Prostate gland (tissue), 2 donors: ENCODE results near the gene IER3IP1. TPM values are rescaled to one million over a fixed set of nuclear protein-coding genes. Genes with fewer than 3 reads are reported as not detected.
"Not testable (repeated sequence)": the region's sequence is repeated elsewhere in the genome, so short reads cannot be mapped to it uniquely, and the experiment has no call there.

Experiments used
- DNase-seq: peaks from one replicate; pipeline ENCODE4 v3.0.0-alpha.2; 2019; ENCODE audit warnings: low spot score
- H3K27ac ChIP-seq, 2 donors: fragments of 200-600 bp; sonication (generic); 2 replicates each; pipeline ENCODE4 v1.5.1; 2017 to 2019
- H3K27me3 ChIP-seq: fragments of 200-600 bp; sonication (generic); replicated peaks from 2 replicates; pipeline ENCODE4 v1.5.1; 2019; ENCODE audit not compliant: insufficient read depth
- H3K36me3 ChIP-seq, 2 donors: fragments of 200-600 bp; sonication (generic); 1 replicate in 1 of 2; 2 replicates in 1 of 2; pipeline versions ENCODE4 v1.5.1 to v1.8.1; 2017 to 2019
- H3K4me1 ChIP-seq: fragments of 200-600 bp; sonication (generic); replicated peaks from 2 replicates; pipeline ENCODE4 v1.5.1; 2019
- H3K4me3 ChIP-seq, 2 donors: fragments of 200-600 bp; sonication (generic); 2 replicates each; pipeline ENCODE4 v1.5.1; 2017 to 2019
- H3K9me3 ChIP-seq: fragments of 200-600 bp; sonication (generic); 2 replicates; pipeline ENCODE4 v1.5.1; 2017
- CTCF ChIP-seq, 4 experiments: fragments of 200-600 bp in 2 of 4; fragments of 450-650 bp in 2 of 4; sonication (generic) in 2 of 4; IDR thresholded peaks; 1 replicate in 3 of 4; 2 replicates in 1 of 4; pipeline ENCODE4 v1.5.1; 2016 to 2019; ENCODE audit warnings: antibody characterized with exemption in 4 of 4, mild to moderate bottlenecking in 2 of 4, moderate library complexity in 2 of 4
- POLR2A ChIP-seq: fragments of 450-650 bp; IDR thresholded peaks from one replicate; pipeline ENCODE4 v1.6.1; 2016; ENCODE audit warnings: antibody characterized with exemption, mild to moderate bottlenecking
- POLR2AphosphoS5 ChIP-seq: sonication (generic); formaldehyde crosslinking; IDR thresholded peaks from one replicate; pipeline ENCODE4 v1.6.1; 2017; ENCODE audit warnings: antibody characterized with exemption
- WGBS: methylation state at CpG from one replicate; pipeline ENCODE4 v1.1.5; 2018; 5-methylcytosine and 5-hydroxymethylcytosine counted together
- intact Hi-C: fragments of 100-400 bp; cut with DNase I; formaldehyde crosslinking; loops from one replicate; pipeline ENCODE4 v1.14.2; 2022
- total RNA-seq, 2 donors: library from RNA; depleted of rRNA; stranded (reverse); fragments of >200 nt; gene quantifications; one replicate each; pipeline ENCODE4 v1.1.0, GENCODE V29; 2016

Gene IER3IP1
- total RNA-seq, 2 donors from 2014 or later = 8.4 to 15.8 TPM

GRCh38 chr18:47184419-47185050, 8.4 kb upstream of the IER3IP1 start:
- no peak for TF ChIP-seq POLR2AphosphoS5
- TF ChIP-seq CTCF (IDR thresholded peaks at IDR 0.05) = no peak
- TF ChIP-seq POLR2A = no peak
- intact Hi-C loops = no loop called here
- Histone ChIP-seq H3K4me3 (no peak overlapping the region), H3K4me1 (no peaks in the 10 kb centered on the region), H3K27me3 (no peaks in the 10 kb centered on the region), H3K36me3 (no peaks in the 10 kb centered on the region), H3K9me3 (no peaks in the 10 kb centered on the region), H3K27ac (no peak overlapping the region)
- no peak for DNase-seq
- 85% methylated on average over 5 of the region's 5 CpGs for WGBS

GRCh38 chr18:47182156-47182555, 6.0 kb upstream of the IER3IP1 start:
- intact Hi-C loops, H3K27me3 ChIP-seq, DNase-seq, H3K4me3 ChIP-seq, H3K36me3 ChIP-seq, H3K27ac ChIP-seq, H3K9me3 ChIP-seq, H3K4me1 ChIP-seq: not testable (repeated sequence)
- 91% methylated on average over 5 of the region's 5 CpGs for WGBS

- 91% methylated on average over 3 of the region's 3 CpGs for WGBS
- Histone ChIP-seq H3K27ac (no peak overlapping the region), H3K27me3 (no peaks in the 10 kb centered on the region), H3K9me3 (no peaks in the 10 kb centered on the region), H3K36me3 (no peaks in the 10 kb centered on the region), H3K4me3 (no peak overlapping the region), H3K4me1 (no peaks in the 10 kb centered on the region)
- intact Hi-C loops = no loop called here
- TF ChIP-seq POLR2A (no peak), CTCF (IDR thresholded peaks at IDR 0.05) (no peak), POLR2AphosphoS5 (no peak)
- no peak for DNase-seq
These were observed 4.6 kb upstream of the IER3IP1 start for GRCh38 chr18:47180765-47181164.

- no peaks in the 10 kb centered on the region for H3K9me3 ChIP-seq
- WGBS = 24% methylated on average over 4 of the region's 4 CpGs
- no peaks in the 10 kb centered on the region for H3K36me3 ChIP-seq
- H3K27me3 ChIP-seq = no peaks in the 10 kb centered on the region
- intact Hi-C loops = no loop called here
- H3K4me1 ChIP-seq = no peaks in the 10 kb centered on the region
- DNase-seq = no peak
- H3K4me3 ChIP-seq = no peak overlapping the region
- H3K27ac ChIP-seq = no peak overlapping the region
- no peak for TF ChIP-seq POLR2AphosphoS5
- no peak for TF ChIP-seq CTCF (IDR thresholded peaks at IDR 0.05)
- no peak for TF ChIP-seq POLR2A
These were observed 3.4 kb upstream of the IER3IP1 start for GRCh38 chr18:47179520-47179919.

GRCh38 chr18:47175283-47175897, 774 bp downstream of the IER3IP1 start:
- Histone ChIP-seq H3K4me1 (no peaks in the 10 kb centered on the region), H3K36me3 (no peaks in the 10 kb centered on the region), H3K27ac (peak overlapping the region; percentile 63 to 67), H3K27me3 (no peaks in the 10 kb centered on the region), H3K4me3 (peak overlapping the region; percentile 60 to 74), H3K9me3 (no peaks in the 10 kb centered on the region)
- intact Hi-C loops = no loop called here
- TF ChIP-seq POLR2A (no peak), POLR2AphosphoS5 (no peak), CTCF (IDR thresholded peaks at IDR 0.05) (no peak)
- no peak for DNase-seq
- 2% methylated on average over 24 of the region's 24 CpGs for WGBS
